Right lobe of liver (tissue), 4 donors: Measurements from ENCODE around the gene TSEN2.

Experiments used
- CTCF ChIP-seq, 4 donors: fragments of 200-600 bp in 3 of 4; fragments of 450-650 bp in 1 of 4; IDR thresholded peaks; one replicate each; pipeline versions ENCODE4 v1.5.1 to v1.8.0; 2016 to 2022; ENCODE audit warnings: antibody characterized with exemption in 4 of 4, mild to moderate bottlenecking in 2 of 4
- POLR2A ChIP-seq: fragments of 450-650 bp; IDR thresholded peaks from one replicate; pipeline ENCODE4 v1.6.1; 2017; ENCODE audit warnings: antibody characterized with exemption, mild to moderate bottlenecking
- donor health status: DM: no; HTN: no; CAD: no.
- donor health status: DM: no; HTN: no; CAD: no.
- donor health status: DM: no; HTN: yes; CAD: no.

- no peak for TF ChIP-seq CTCF (IDR thresholded peaks at IDR 0.05)
- TF ChIP-seq POLR2A = no peak
Measured at GRCh38 chr3:12463686-12464085, 20.6 kb upstream of the TSEN2 start.
